GM13977 (cell line): ENCODE results near the gene TPSB2.

Experiments
- DNase-seq: peaks from one replicate; pipeline ENCODE4 v3.0.0; 2012; ENCODE audit warnings: low spot score
- CTCF ChIP-seq: IDR thresholded peaks from 2 replicates; pipeline ENCODE4 v1.5.1; 2012; ENCODE audit warnings: mild to moderate bottlenecking, control low read depth; ENCODE audit not compliant: insufficient read depth; ENCODE audit errors: extremely low read depth, missing control alignments
- in situ Hi-C: fragments of 300-500 bp; cut with MboI; formaldehyde crosslinking; loops from one replicate; pipeline ENCODE4 v1.12.0; 2022; ENCODE audit warnings: low sequenced_read_pairs, low pct_unique_long_range_greater_than_20kb, mixed read lengths, inconsistent platforms; ENCODE audit not compliant: unreplicated experiment

Gene TPSB2

GRCh38 chr16:1220098-1220728 lies 9.8 kb downstream of the TPSB2 start:
- no peak for DNase-seq
- in situ Hi-C loops, result no loop called here
- TF ChIP-seq CTCF, result no peak

- no peak for DNase-seq
- no peak for TF ChIP-seq CTCF
- in situ Hi-C loops, result no loop called here
Observed at GRCh38 chr16:1218930-1219611, 10.9 kb downstream of the TPSB2 start.

- in situ Hi-C loops, result no loop called here
- TF ChIP-seq CTCF, result no peak
- DNase-seq, result no peak
Observed at GRCh38 chr16:1218061-1218929, 11.7 kb downstream of the TPSB2 start.

- no peak for DNase-seq
Observed at GRCh38 chr16:1217526-1217925, 12.5 kb downstream of the TPSB2 start.

GRCh38 chr16:1216681-1217400 lies 13.1 kb downstream of the TPSB2 start:
- no peak for TF ChIP-seq CTCF
- in situ Hi-C loops, result no loop called here
- DNase-seq, result no peak

More at GRCh38 chr16:1217526-1217925, 12.5 kb downstream of the TPSB2 start:
- no peak for TF ChIP-seq CTCF
- in situ Hi-C loops, result no loop called here

- DNase-seq, result no peak
- no peak for TF ChIP-seq CTCF
- in situ Hi-C loops, result no loop called here
Observed at GRCh38 chr16:1216296-1216619, 13.7 kb downstream of the TPSB2 start.
